HepG2 (cell line): Measurements from ENCODE around the gene KANSL3. TPM values are rescaled to one million over a fixed set of nuclear protein-coding genes. Genes with fewer than 3 reads are reported as not detected.
A peak's percentile ranks its signal among the peaks of the same experiment; 100 is the strongest.

Experiments used
- BATF2 ChIP-seq: sonication (generic); formaldehyde crosslinking; IDR thresholded peaks from 2 replicates; pipeline ENCODE4 v1.8.0; 2022; ENCODE audit warnings: mild to moderate bottlenecking, missing genetic modification reagents, moderate library complexity
- CHD2 ChIP-seq: IDR thresholded peaks from 2 replicates; pipeline ENCODE4 v1.6.1; 2011; ENCODE audit warnings: low read depth, low read length, improper control_type of control experiment
- CREB1 ChIP-seq, 2 experiments: fragments of 450-650 bp in 1 of 2; IDR thresholded peaks; 2 replicates each; pipeline ENCODE4 v1.6.1; 2016 to 2017; ENCODE audit warnings: control low read depth in 1 of 2, mild to moderate bottlenecking in 1 of 2, missing compliant biosample characterization in 1 of 2, missing genetic modification characterization in 1 of 2
- ELK4 ChIP-seq: sonication (generic); formaldehyde crosslinking; IDR thresholded peaks from 2 replicates; pipeline ENCODE4 v1.9.0; 2021; ENCODE audit warnings: missing genetic modification reagents, borderline replicate concordance
- GATA4 ChIP-seq: sonication (generic); IDR thresholded peaks from 2 replicates; pipeline ENCODE4 v1.6.1; 2016; ENCODE audit warnings: antibody characterized with exemption, low read depth, borderline replicate concordance
- GMEB2 ChIP-seq: IDR thresholded peaks from 2 replicates; pipeline ENCODE4 v1.6.1; 2016; ENCODE audit warnings: missing biosample characterization, missing genetic modification reagents, low read depth
- KDM4B ChIP-seq: sonication (generic); formaldehyde crosslinking; IDR thresholded peaks from 2 replicates; pipeline ENCODE4 v1.4.0; 2020; ENCODE audit warnings: missing genetic modification reagents
- LBX2 ChIP-seq: sonication (generic); formaldehyde crosslinking; IDR thresholded peaks from 2 replicates; pipeline ENCODE4 v1.5.0; 2020; ENCODE audit warnings: missing genetic modification reagents, mild to moderate bottlenecking, borderline replicate concordance
- NBN ChIP-seq: fragments of 450-650 bp; conservative IDR thresholded peaks from 2 replicates; pipeline ENCODE4 v1.6.1; 2017
- RCOR2 ChIP-seq: IDR thresholded peaks from 2 replicates; pipeline ENCODE4 v1.6.1; 2016; ENCODE audit warnings: missing biosample characterization, missing genetic modification reagents
- TOE1 ChIP-seq: sonication (generic); formaldehyde crosslinking; IDR thresholded peaks from 2 replicates; pipeline ENCODE4 v1.4.0; 2020; ENCODE audit warnings: mild to moderate bottlenecking, missing genetic modification reagents
- TRIM22 ChIP-seq: fragments of 450-650 bp; IDR thresholded peaks from 2 replicates; pipeline ENCODE4 v1.6.1; 2017
- ZC3H13 ChIP-seq: sonication (generic); formaldehyde crosslinking; IDR thresholded peaks from 2 replicates; pipeline ENCODE4 v1.8.1; 2023; ENCODE audit warnings: mild to moderate bottlenecking, missing genetic modification reagents, moderate library complexity
- ZKSCAN8 ChIP-seq: IDR thresholded peaks from 2 replicates; pipeline ENCODE4 v1.6.1; 2016; ENCODE audit warnings: borderline replicate concordance, missing genetic modification reagents, missing compliant biosample characterization
- ZMYM2 ChIP-seq: sonication (generic); formaldehyde crosslinking; IDR thresholded peaks from 2 replicates; pipeline ENCODE4 v1.8.0; 2022; ENCODE audit warnings: mild to moderate bottlenecking, missing genetic modification reagents
- ZNF205 ChIP-seq: IDR thresholded peaks from 2 replicates; pipeline ENCODE4 v1.6.1; 2018; ENCODE audit warnings: missing biosample characterization, missing genetic modification reagents
- ZNF382 ChIP-seq: sonication (generic); formaldehyde crosslinking; IDR thresholded peaks from 2 replicates; pipeline ENCODE4 v1.5.0; 2020; ENCODE audit warnings: missing genetic modification reagents, mild to moderate bottlenecking, borderline replicate concordance
- ZNF776 ChIP-seq: sonication (generic); formaldehyde crosslinking; IDR thresholded peaks from 2 replicates; pipeline ENCODE4 v1.4.0; 2020; ENCODE audit warnings: mild to moderate bottlenecking, missing genetic modification reagents
- ZZZ3 ChIP-seq: sonication (generic); formaldehyde crosslinking; IDR thresholded peaks from 2 replicates; pipeline ENCODE4 v1.4.0; 2020; ENCODE audit warnings: missing genetic modification reagents, mild to moderate bottlenecking, borderline replicate concordance
- polyA plus RNA-seq, 8 experiments: library from polyadenylated mRNA; depleted of rRNA in 3 of 8; stranded (reverse) in 7 of 8; unstranded in 1 of 8; fragments of >200 nt; fragmentation: Illumina TruSeq in 4 of 8; extraction: Trizol in 4 of 8; gene quantifications; 2 replicates each; pipeline versions ENCODE4 v1.2.1 to v1.2.3, GENCODE V29; 2011 to 2016; ENCODE audit warnings: low read depth in 4 of 8, missing spikeins in 1 of 8, mixed read lengths in 1 of 8; ENCODE audit not compliant: insufficient read depth in 1 of 8
- total RNA-seq, 5 experiments: library from RNA; depleted of rRNA; stranded (reverse); fragments of >200 nt; fragmentation: Illumina TruSeq; extraction: Trizol; gene quantifications; 2 replicates each; pipeline ENCODE4 v1.2.3, GENCODE V29; 2016; ENCODE audit warnings: low read depth in 1 of 5
- TF ChIP-seq, protein P1 (sequence below): sonication (generic); formaldehyde crosslinking; IDR thresholded peaks from 2 replicates; pipeline ENCODE4 v1.5.0; 2020; ENCODE audit warnings: missing genetic modification reagents
- TF ChIP-seq, protein P2 (sequence below): sonication (generic); formaldehyde crosslinking; IDR thresholded peaks from 2 replicates; pipeline ENCODE4 v1.5.1; 2020; ENCODE audit warnings: mild to moderate bottlenecking, missing genetic modification reagents, moderate library complexity

KANSL3 gene
- total and polyA plus RNA-seq, 2 of the 13 experiments (the other 11 are each of a cell fraction or from before 2014, with no cell fraction given), result 20.8 to 37.3 TPM

GRCh38 chr2:96685577-96686459 is 47.7 kb upstream of the KANSL3 start (continued):
- TF ChIP-seq TRIM22 (no peak), TOE1 (no peak; the same call in 1 of the 2 replicates), LBX2 (CRISPR knock-in tag) (no peak), GATA4 (no peak), ELK4 (CRISPR knock-in tag) (no peak), ZNF776 (0 out of 2 replicates have a peak, but pooled peaks have one; percentile 33), RCOR2 (CRISPR knock-in tag) (0 out of 2 replicates have a peak, but pooled peaks have one; percentile 14), ZNF205 (CRISPR knock-in tag) (no peak), ZKSCAN8 (CRISPR knock-in tag) (no peak), ZC3H13 (CRISPR knock-in tag) (no peak), ZZZ3 (no peak), KDM4B (no peak; the same call in 1 of the 2 replicates), ZNF382 (CRISPR knock-in tag) (no peak), CREB1 (IDR thresholded peaks at IDR 0.05) (peak; percentile 30; the same call in 1 of the 2 replicates), CREB1 (CRISPR knock-in tag; IDR thresholded peaks at IDR 0.05) (no peak), GMEB2 (CRISPR knock-in tag) (no peak), CHD2 (no peak), BATF2 (no peak), NBN (no peak), ZMYM2 (CRISPR knock-in tag) (0 out of 2 replicates have a peak, but pooled peaks have one; percentile 44)
- TF ChIP-seq, protein P1, sequence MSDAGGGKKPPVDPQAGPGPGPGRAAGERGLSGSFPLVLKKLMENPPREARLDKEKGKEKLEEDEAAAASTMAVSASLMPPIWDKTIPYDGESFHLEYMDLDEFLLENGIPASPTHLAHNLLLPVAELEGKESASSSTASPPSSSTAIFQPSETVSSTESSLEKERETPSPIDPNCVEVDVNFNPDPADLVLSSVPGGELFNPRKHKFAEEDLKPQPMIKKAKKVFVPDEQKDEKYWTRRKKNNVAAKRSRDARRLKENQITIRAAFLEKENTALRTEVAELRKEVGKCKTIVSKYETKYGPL, result no peak
- TF ChIP-seq, protein P2, sequence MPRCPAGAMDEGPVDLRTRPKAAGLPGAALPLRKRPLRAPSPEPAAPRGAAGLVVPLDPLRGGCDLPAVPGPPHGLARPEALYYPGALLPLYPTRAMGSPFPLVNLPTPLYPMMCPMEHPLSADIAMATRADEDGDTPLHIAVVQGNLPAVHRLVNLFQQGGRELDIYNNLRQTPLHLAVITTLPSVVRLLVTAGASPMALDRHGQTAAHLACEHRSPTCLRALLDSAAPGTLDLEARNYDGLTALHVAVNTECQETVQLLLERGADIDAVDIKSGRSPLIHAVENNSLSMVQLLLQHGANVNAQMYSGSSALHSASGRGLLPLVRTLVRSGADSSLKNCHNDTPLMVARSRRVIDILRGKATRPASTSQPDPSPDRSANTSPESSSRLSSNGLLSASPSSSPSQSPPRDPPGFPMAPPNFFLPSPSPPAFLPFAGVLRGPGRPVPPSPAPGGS, result peak; percentile 49; the same call in 1 of the 2 replicates
